GM10266 (cell line): ENCODE measurements around the gene VPS13C.

Source experiments
- DNase-seq: peaks from one replicate; pipeline ENCODE4 v3.0.0; 2012; ENCODE audit errors: extremely low spot score
- TF ChIP-seq, protein P1 (sequence below): IDR thresholded peaks from 2 replicates; pipeline ENCODE4 v1.5.1; 2012; ENCODE audit warnings: mild to moderate bottlenecking, low read depth; ENCODE audit not compliant: control insufficient read depth, insufficient read depth; ENCODE audit errors: missing control alignments

The VPS13C gene

DNA sequence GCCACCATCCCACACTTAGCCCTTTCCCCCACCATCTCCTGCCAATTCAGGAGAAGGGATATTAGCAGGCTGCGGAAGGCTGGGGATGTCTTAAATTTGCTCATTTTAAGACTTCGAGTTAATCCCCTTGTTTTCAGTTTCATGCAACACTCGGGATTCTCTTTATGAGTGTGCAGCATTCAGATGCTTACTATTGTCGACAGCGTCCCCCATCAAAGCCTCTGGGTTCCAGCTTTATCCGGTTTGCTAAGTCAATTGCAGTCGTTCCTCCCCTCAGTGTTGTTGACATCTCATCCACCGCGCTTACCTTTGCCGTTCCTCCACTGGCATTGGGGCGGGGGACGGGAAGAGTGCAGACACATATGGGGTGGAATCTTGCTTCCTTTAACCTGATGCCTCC is 220.2 kb downstream of the VPS13C start:
- TF ChIP-seq, protein P1, sequence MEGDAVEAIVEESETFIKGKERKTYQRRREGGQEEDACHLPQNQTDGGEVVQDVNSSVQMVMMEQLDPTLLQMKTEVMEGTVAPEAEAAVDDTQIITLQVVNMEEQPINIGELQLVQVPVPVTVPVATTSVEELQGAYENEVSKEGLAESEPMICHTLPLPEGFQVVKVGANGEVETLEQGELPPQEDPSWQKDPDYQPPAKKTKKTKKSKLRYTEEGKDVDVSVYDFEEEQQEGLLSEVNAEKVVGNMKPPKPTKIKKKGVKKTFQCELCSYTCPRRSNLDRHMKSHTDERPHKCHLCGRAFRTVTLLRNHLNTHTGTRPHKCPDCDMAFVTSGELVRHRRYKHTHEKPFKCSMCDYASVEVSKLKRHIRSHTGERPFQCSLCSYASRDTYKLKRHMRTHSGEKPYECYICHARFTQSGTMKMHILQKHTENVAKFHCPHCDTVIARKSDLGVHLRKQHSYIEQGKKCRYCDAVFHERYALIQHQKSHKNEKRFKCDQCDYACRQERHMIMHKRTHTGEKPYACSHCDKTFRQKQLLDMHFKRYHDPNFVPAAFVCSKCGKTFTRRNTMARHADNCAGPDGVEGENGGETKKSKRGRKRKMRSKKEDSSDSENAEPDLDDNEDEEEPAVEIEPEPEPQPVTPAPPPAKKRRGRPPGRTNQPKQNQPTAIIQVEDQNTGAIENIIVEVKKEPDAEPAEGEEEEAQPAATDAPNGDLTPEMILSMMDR = no peak
- DNase-seq = no peak

DNA sequence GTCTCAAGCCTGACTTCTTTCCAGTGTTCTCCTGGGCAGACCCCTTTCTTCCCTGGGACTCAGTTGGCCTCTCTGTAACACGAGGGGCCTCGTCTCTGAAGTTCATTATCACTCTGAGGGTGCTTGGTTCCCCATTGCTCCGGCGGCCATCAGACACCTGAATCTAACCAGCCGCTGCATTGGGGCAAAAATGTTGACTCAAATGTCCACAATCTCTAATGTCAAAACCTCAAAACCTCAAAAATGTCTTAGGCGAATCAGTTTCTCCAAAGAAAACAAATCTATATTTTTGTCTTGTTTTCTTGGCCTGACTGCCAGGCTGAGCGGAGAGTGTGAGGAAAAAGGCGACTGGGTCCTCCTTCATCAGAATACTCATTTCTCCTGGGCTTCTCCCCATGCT is 220.7 kb downstream of the VPS13C start:
- no peak for DNase-seq
- TF ChIP-seq, protein P1 = no peak

DNA sequence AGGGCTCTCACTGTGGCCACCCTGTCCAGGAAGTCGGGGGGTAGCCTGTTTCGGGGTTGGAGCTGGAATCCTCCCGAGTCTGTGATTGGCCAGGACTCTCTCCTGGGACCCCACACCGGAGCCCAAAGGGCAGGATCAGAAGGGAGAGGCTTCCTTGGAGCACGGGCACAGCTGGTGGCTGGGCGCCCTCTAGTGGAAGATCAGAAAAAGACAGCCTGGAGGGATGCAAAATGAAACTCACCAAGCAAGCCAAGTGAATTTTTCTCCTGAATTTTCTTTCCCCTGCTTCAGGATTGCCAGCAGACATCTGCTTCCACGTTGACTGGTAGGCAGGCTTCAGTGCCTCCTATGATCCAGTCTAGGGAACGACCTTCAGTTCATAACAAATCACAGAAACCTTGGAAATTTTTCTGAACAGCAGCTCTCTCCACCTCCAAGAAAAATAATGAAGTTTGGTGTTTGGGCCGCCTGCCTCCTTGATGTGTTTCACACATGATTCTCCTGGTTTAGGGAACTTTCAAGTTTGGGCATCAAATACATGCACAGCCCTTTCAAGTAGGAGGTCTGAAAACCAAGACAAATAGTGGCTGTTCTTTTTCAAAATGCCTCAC is 224.6 kb downstream of the VPS13C start:
- peak; percentile 56 for DNase-seq
- TF ChIP-seq, protein P1 = peak; percentile 92

DNA sequence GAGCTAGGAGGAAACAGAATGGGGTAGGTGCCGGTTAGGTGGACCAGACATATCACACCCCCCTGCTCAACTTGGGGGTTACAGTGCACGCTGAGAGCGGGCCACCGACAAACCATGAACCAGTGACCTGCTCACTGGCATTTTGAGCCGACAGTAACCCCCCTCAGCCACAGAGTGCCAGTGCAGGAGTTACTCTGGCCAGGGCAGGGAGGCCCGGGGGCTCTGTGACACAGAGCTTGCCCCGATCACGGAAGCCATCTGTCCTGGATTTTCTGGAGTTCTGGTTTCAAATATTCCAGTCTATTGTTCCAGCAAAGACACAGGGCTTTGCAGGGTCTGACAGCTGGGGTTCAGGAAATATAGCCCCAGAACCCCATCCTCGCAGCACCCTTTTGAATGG is 225.2 kb downstream of the VPS13C start:
- no peak for DNase-seq
- TF ChIP-seq, protein P1 = no peak

DNA sequence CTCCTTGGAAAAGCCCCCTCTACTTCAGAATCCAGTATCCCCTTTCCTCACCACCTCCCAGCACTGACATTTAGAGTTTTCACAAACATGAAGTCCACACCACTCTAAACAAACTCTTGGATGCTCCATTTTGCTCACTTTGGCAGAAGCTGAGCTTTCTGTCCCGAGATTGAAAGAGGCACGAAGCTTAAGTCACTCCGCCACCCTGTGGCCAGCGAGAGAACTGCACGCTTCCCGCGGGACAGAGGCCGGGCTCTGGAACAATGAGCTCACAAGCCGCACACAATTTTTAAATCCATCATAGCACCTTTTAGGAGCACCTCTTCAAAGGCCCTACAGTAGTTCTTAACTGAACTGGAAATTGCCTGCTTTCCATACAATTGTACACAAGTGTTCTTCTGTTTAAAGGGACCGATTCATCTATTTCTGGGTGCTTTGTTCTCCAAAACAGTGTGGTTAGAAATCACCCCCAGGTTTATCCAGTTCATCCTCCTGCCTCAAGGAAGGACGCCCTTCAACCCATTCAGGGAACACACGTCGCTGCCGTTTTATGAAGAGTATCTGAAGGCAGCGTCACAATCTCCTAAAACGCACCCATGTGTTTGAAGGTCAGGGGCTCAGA is 226.1 kb downstream of the VPS13C start:
- DNase-seq = peak; percentile 71

DNA sequence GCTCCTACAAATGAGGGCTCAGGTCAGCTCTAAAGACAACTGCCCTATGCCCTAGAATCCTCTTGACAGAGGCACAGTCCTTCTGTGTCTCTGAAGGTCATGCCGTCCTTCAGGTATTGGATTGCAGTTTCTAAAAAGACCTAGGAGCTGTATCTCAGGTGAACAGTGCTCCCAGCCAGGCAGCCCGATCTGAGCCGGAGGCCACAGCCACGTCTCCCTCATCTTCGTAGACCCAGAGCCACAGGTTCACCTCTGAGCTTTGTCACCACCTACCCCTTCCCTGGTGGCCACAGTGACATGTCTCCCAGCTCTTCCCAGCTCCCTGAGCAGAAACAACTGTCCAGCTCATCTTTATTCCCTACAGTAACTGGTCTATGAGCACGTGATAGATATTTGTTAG is 228.0 kb downstream of the VPS13C start:
- TF ChIP-seq, protein P1 = no peak
- no peak for DNase-seq

More for the DNA sequence above, 226.1 kb downstream of the VPS13C start:
- TF ChIP-seq, protein P1 = peak; percentile 98

DNA sequence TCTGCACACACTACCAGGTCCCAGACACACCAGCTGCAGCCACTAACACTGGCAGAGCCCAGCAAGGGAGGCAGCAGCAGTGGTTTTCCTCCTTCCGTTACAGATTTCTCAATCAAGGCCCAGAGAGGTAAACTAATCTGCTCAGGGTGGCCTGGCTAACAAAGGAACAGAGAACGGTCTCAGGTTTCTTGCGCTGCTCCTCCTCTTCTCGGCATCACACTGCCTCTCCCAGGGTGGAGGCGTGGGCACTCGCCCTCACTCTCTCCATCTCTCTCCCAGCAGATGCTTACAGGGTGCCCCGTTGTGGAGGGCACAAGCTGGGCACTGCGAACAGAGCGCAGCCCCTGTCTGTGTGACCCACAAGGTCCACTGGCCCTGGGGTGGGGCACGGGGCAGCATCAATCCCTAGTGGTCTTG is 228.7 kb downstream of the VPS13C start:
- DNase-seq = no peak
- TF ChIP-seq, protein P1 = no peak
